ENCODE results near the gene EDN1. TPM values are rescaled to one million over a fixed set of nuclear protein-coding genes. Genes with fewer than 3 reads are reported as not detected.
"Not testable (repeated sequence)": the region's sequence is repeated elsewhere in the genome, so short reads cannot be mapped to it uniquely, and the experiment has no call there.

EDN1 gene
- total RNA-seq, 1 donor from 2014 or later, result 6.7 TPM

GRCh38 chr6:12294851-12295536, 4.8 kb downstream of the EDN1 start:
- DNase-seq, result no peak

- DNase-seq, result no peak
Measured at GRCh38 chr6:12295558-12296254, 5.5 kb downstream of the EDN1 start.

GRCh38 chr6:12296255-12296573, 6.1 kb downstream of the EDN1 start:
- DNase-seq, result no peak

GRCh38 chr6:12296604-12297003, 6.4 kb downstream of the EDN1 start:
- no peak for DNase-seq

- DNase-seq, result no peak
Measured at GRCh38 chr6:12297363-12298016, 7.3 kb downstream of the EDN1 start.

GRCh38 chr6:12298017-12298978, 8.1 kb downstream of the EDN1 start:
- no peak for DNase-seq

- DNase-seq, result no peak
Measured at GRCh38 chr6:12298995-12299394, 8.8 kb downstream of the EDN1 start.

GRCh38 chr6:12301018-12301417, 10.9 kb downstream of the EDN1 start:
- no peak for DNase-seq

- no peak for DNase-seq
Measured at GRCh38 chr6:12304487-12304886, 14.3 kb downstream of the EDN1 start.

- DNase-seq, result no peak
Measured at GRCh38 chr6:12309070-12309469, 18.9 kb downstream of the EDN1 start.

- DNase-seq, result no peak
Measured at GRCh38 chr6:12311106-12311505, 20.9 kb downstream of the EDN1 start.

GRCh38 chr6:12312736-12313135, 22.6 kb downstream of the EDN1 start:
- DNase-seq, result no peak

- no peak for DNase-seq
Measured at GRCh38 chr6:12313306-12313991, 23.3 kb downstream of the EDN1 start.

- DNase-seq, result no peak
Measured at GRCh38 chr6:12313992-12314589, 23.9 kb downstream of the EDN1 start.

GRCh38 chr6:12314751-12315150, 24.6 kb downstream of the EDN1 start:
- no peak for DNase-seq

- DNase-seq, result no peak
Measured at GRCh38 chr6:12315292-12316081, 25.3 kb downstream of the EDN1 start.

GRCh38 chr6:12318749-12319148, 28.6 kb downstream of the EDN1 start:
- DNase-seq, result no peak

- DNase-seq, result not testable (repeated sequence)
Measured at GRCh38 chr6:12320074-12320473, 29.9 kb downstream of the EDN1 start.

GRCh38 chr6:12324099-12324498, 33.9 kb downstream of the EDN1 start:
- DNase-seq, result peak; percentile 26

GRCh38 chr6:12324748-12325147, 34.6 kb downstream of the EDN1 start:
- DNase-seq, result no peak

GRCh38 chr6:12325872-12326271, 35.7 kb downstream of the EDN1 start:
- DNase-seq, result no peak

All from tongue (tissue), 2 donors.